T-cell (primary cell): ENCODE measurements around the gene LIPE. TPM values are rescaled to one million over a fixed set of nuclear protein-coding genes. Genes with fewer than 3 reads are reported as not detected.
A peak's percentile ranks its signal among the peaks of the same experiment; 100 is the strongest.

Experiments
- ATAC-seq, 4 experiments: fragments of 200-7000 bp in 3 of 4; fragments of 150-1000 bp in 1 of 4; cut with Tn5 transposase; replicated peaks in 1 of 4; 1 replicate in 3 of 4; 2 replicates in 1 of 4; pipeline ENCODE4 v1.10.0; 2021; ENCODE audit warnings: moderate library complexity in 3 of 4, mild to moderate bottlenecking in 2 of 4, moderate number of reproducible peaks in 1 of 4
- CTCF ChIA-PET, 2 donors: fragments of 300-600 bp; sonication (Branson Sonifier 250); formaldehyde crosslinking; loops; one replicate each; lab custom pipeline; 2022; ENCODE audit warnings: antibody characterized with exemption in 2 of 2; lab: Charles Lee
- POLR2A ChIA-PET, 2 donors: fragments of 300-600 bp; sonication (Branson Sonifier 250); formaldehyde crosslinking; loops; one replicate each; lab custom pipeline; 2022; ENCODE audit warnings: antibody characterized with exemption in 2 of 2; lab: Charles Lee
- DNase-seq, 35 experiments: peaks; one replicate each; pipeline versions ENCODE4 v3.0.0 to v3.0.0-alpha.2; 2013 to 2023
- H3K27ac ChIP-seq: one replicate; pipeline ENCODE4 v1.5.1; 2013; ENCODE audit warnings: low read length
- H3K27me3 ChIP-seq, 2 experiments: replicated peaks in 1 of 2; 1 replicate in 1 of 2; 2 replicates in 1 of 2; pipeline versions ENCODE4 v1.6.1 to v1.7.0; 2013; ENCODE audit warnings: low read length in 1 of 2, mixed read lengths in 1 of 2; ENCODE audit not compliant: control insufficient read depth in 2 of 2, insufficient read depth in 2 of 2; ENCODE audit errors: extremely low read depth in 1 of 2
- H3K36me3 ChIP-seq, 2 donors: 1 replicate in 1 of 2; 2 replicates in 1 of 2; pipeline versions ENCODE4 v1.6.1 to v1.7.0; 2013; ENCODE audit warnings: low read length in 1 of 2; ENCODE audit not compliant: control insufficient read depth in 2 of 2, insufficient read depth in 1 of 2; ENCODE audit errors: extremely low read depth in 1 of 2
- H3K4me1 ChIP-seq, 2 experiments: 1 replicate in 1 of 2; 2 replicates in 1 of 2; pipeline versions ENCODE4 v1.6.1 to v1.7.0; 2013; ENCODE audit warnings: low read length in 2 of 2, mixed read lengths in 1 of 2; ENCODE audit not compliant: insufficient read depth in 2 of 2, control insufficient read depth in 1 of 2; ENCODE audit errors: extremely low read depth in 1 of 2
- H3K4me3 ChIP-seq, 2 donors: 1 replicate in 1 of 2; 2 replicates in 1 of 2; pipeline versions ENCODE4 v1.5.1 to v1.7.0; 2013; ENCODE audit warnings: mild to moderate bottlenecking in 2 of 2, low read length in 1 of 2, moderate library complexity in 1 of 2; ENCODE audit not compliant: control insufficient read depth in 1 of 2; ENCODE audit errors: extremely low read depth in 1 of 2
- H3K9me3 ChIP-seq: 2 replicates; pipeline ENCODE4 v1.7.0; 2013
- H3K27ac Mint-ChIP-seq, 2 donors: one replicate each; pipeline ENCODE4 v1.8.0; 2020 to 2021; ENCODE audit warnings: mild to moderate bottlenecking in 2 of 2, mixed read lengths in 2 of 2
- H3K27me3 Mint-ChIP-seq, 2 donors: one replicate each; pipeline ENCODE4 v1.8.0; 2021 to 2022; ENCODE audit warnings: mixed read lengths in 2 of 2
- H3K36me3 Mint-ChIP-seq: one replicate; pipeline ENCODE4 v1.8.0; 2021; ENCODE audit warnings: mixed read lengths
- H3K4me1 Mint-ChIP-seq, 3 donors: one replicate each; pipeline ENCODE4 v1.8.0; 2020 to 2022; ENCODE audit warnings: mixed read lengths in 3 of 3, mild to moderate bottlenecking in 1 of 3
- H3K4me3 Mint-ChIP-seq, 3 donors: one replicate each; pipeline ENCODE4 v1.8.0; 2020 to 2022; ENCODE audit warnings: mild to moderate bottlenecking in 3 of 3, mixed read lengths in 3 of 3, moderate library complexity in 3 of 3
- H3K9me3 Mint-ChIP-seq, 3 donors: one replicate each; pipeline ENCODE4 v1.8.0; 2020 to 2022; ENCODE audit warnings: mixed read lengths in 3 of 3
- WGBS: methylation state at CpG from one replicate; pipeline ENCODE4 v1.1.5; 2013; ENCODE audit warnings: missing lambda C conversion rate; ENCODE audit not compliant: insufficient coverage; 5-methylcytosine and 5-hydroxymethylcytosine counted together
- total RNA-seq, 35 experiments: library from RNA in 6 of 35; stranded (reverse) in 6 of 35; fragments of 120-200 nt in 1 of 35; gene quantifications; one replicate each; pipeline versions ENCODE4 v1.2.1 to v1.2.4 and lab custom pipeline; 2013 to 2026

Gene LIPE
- total RNA-seq, 5 donors from 2014 or later (not counting 1 experiment from before 2014, with no cell fraction given): 16.2 to 44.4 (median 34.8) TPM

DNA sequence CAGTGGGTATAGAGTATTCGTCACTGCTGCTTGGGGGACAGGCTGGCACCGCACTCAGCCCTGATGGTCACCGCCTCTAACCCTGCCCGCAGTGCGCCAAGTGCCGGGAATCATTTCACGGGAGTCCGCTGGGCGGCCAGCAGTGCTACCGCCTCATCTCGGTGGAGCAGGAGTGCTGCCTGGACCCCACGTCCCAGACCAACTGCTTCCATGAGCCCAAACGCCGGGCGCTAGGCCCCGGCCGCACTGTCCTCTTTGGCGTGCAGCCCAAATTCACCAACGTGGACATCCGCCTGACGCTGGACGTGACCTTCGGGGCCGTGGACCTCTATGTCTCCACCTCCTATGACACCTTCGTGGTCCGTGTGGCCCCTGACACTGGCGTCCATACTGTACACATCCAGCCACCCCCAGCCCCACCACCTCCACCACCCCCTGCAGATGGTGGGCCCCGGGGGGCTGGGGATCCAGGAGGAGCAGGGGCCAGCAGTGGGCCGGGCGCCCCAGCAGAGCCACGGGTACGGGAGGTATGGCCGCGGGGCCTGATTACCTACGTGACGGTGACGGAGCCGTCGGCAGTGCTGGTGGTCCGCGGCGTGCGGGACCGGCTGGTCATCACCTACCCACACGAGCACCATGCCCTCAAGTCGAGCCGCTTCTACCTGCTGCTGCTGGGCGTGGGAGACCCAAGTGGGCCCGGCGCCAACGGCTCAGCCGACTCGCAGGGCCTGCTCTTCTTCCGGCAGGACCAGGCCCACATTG lies 51.6 kb downstream of the LIPE start:
- ChIA-PET CTCF (no interaction called here), POLR2A (no interaction called here)
- H3K27me3 ChIP-seq: peaks cover 0 to 11% of the 10 kb centered on the region in 2 experiments
- DNase-seq (no peak), ATAC-seq (no peak)
- Mint-ChIP-seq H3K27ac (no peak overlapping the region), H3K4me1 (no peaks in the 10 kb centered on the region), H3K27me3 (peaks cover 3 to 9% of the 10 kb centered on the region in 2 donors), H3K9me3 (no peaks in the 10 kb centered on the region), H3K4me3 (no peak overlapping the region), H3K36me3 (no peaks in the 10 kb centered on the region)
- 97% methylated on average over 51 of the region's 54 CpGs for WGBS
- no peak overlapping the region for H3K27ac ChIP-seq
- no peak overlapping the region for H3K4me3 ChIP-seq
- no peaks in the 10 kb centered on the region for H3K4me1 ChIP-seq
- no peaks in the 10 kb centered on the region for H3K9me3 ChIP-seq
- no peaks in the 10 kb centered on the region for H3K36me3 ChIP-seq

DNA sequence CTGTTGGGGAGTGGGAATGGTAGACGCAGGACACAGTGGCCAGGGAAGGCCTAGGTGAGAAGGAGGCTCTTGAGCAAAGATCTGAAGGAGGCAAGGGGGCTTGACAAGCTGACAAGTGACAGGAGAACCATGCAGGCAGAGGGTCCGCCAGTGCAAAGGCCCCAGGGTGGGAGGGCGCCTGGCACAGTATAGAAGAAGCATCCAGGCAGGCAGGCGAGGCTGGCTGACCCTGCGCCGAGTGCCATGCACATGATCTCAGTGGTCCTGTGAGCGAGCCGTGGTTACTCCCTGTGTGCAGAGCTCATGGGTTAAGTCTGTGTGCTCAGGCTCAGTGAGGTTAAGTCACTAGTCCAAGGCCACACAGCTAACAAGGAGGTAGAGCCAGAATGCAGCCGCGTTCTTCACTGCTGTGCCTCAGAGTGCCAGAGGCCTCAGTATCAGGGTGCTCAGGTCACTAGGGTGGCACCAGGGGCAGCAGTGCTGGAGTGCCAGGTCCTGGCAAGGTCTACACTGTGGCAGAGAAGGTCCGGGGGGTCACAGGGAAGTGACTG lies 52.3 kb downstream of the LIPE start:
- WGBS: 93% methylated on average over 10 of the region's 11 CpGs
- Histone ChIP-seq H3K9me3 (no peaks in the 10 kb centered on the region), H3K36me3 (no peaks in the 10 kb centered on the region), H3K4me1 (no peaks in the 10 kb centered on the region), H3K27me3 (peaks cover 0 to 5% of the 10 kb centered on the region in 2 experiments), H3K27ac (no peak overlapping the region), H3K4me3 (no peak overlapping the region)
- POLR2A ChIA-PET: no interaction called here
- Mint-ChIP-seq H3K4me1 (no peaks in the 10 kb centered on the region), H3K9me3 (no peaks in the 10 kb centered on the region), H3K4me3 (no peak overlapping the region), H3K27me3 (peaks cover 0 to 2% of the 10 kb centered on the region in 2 donors), H3K27ac (no peak overlapping the region), H3K36me3 (no peaks in the 10 kb centered on the region)
- DNase-seq (no peak), ATAC-seq (no peak)
- CTCF ChIA-PET: no interaction called here

DNA sequence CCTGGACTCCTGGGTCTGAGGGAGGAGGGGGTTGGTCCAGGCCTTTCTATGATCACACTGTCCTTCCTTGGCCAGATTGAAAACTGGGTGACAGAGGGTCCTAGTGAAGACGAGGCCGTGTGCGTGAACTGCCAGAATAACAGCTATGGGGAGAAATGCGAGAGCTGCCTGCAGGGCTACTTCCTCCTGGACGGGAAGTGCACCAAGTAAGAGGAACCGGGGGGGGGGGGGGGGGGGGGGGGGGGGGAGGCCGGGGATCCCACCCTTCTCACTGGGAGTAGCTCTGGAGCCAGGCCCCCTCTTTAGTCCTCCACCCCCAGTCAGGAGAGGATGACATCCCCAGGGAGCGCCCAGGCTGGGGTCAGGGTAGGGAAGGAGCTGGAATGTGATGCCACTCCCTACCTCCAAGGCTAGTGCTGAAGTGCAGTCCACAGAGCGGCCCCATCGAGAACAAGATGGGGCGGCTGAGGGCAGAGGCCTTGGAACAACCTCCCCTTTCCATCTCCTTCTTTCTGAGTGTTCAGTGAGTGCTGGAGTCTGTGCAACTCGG lies 56.5 kb downstream of the LIPE start:
- H3K27me3 Mint-ChIP-seq: no peaks in the 10 kb centered on the region
- no peaks in the 10 kb centered on the region for H3K4me1 Mint-ChIP-seq
- H3K9me3 Mint-ChIP-seq: no peaks in the 10 kb centered on the region
- peak in 1 of 35 experiments; percentile 37 for DNase-seq
- Histone ChIP-seq H3K27me3 (no peaks in the 10 kb centered on the region), H3K4me3 (no peak overlapping the region), H3K27ac (no peak overlapping the region), H3K4me1 (no peaks in the 10 kb centered on the region), H3K9me3 (no peaks in the 10 kb centered on the region), H3K36me3 (no peaks in the 10 kb centered on the region)
- POLR2A ChIA-PET: no interaction called here
- no peak overlapping the region for H3K27ac Mint-ChIP-seq
- no peak for ATAC-seq
- no peaks in the 10 kb centered on the region for H3K36me3 Mint-ChIP-seq
- CTCF ChIA-PET: no interaction called here
- WGBS: 90% methylated on average over 4 of the region's 12 CpGs
- no peak overlapping the region for H3K4me3 Mint-ChIP-seq

DNA sequence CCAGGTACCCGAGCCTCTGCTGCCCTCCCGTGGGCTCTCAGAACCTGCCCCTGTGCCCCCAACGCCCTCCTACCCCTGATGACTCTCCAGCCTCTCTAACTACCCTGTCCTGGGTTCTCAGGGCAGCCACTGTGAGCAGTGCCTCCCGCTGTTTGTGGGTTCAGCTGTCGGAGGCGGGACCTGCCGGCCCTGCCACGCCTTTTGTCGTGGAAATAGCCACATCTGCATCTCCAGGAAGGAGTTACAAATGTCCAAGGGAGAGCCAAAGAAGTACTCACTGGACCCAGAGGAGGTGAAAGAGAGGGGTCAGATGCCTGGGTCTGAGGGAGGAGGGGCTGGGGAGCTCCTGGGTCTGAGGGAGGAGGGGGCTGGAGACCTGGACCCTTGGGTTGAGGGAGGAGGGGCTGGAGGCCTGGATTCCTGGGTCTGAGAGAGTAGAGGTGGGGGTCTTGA lies 57.1 kb downstream of the LIPE start:
- no peaks in the 10 kb centered on the region for H3K4me1 Mint-ChIP-seq
- Histone ChIP-seq H3K27ac (no peak overlapping the region), H3K9me3 (no peaks in the 10 kb centered on the region), H3K36me3 (no peaks in the 10 kb centered on the region), H3K4me1 (no peaks in the 10 kb centered on the region), H3K4me3 (no peak overlapping the region), H3K27me3 (no peaks in the 10 kb centered on the region)
- no peak overlapping the region for H3K4me3 Mint-ChIP-seq
- no peaks in the 10 kb centered on the region for H3K9me3 Mint-ChIP-seq
- no peaks in the 10 kb centered on the region for H3K36me3 Mint-ChIP-seq
- ChIA-PET POLR2A (no interaction called here), CTCF (no interaction called here)
- no peak overlapping the region for H3K27ac Mint-ChIP-seq
- H3K27me3 Mint-ChIP-seq: no peaks in the 10 kb centered on the region
- 63% methylated on average over 5 of the region's 9 CpGs for WGBS
- DNase-seq (no peak), ATAC-seq (no peak)

DNA sequence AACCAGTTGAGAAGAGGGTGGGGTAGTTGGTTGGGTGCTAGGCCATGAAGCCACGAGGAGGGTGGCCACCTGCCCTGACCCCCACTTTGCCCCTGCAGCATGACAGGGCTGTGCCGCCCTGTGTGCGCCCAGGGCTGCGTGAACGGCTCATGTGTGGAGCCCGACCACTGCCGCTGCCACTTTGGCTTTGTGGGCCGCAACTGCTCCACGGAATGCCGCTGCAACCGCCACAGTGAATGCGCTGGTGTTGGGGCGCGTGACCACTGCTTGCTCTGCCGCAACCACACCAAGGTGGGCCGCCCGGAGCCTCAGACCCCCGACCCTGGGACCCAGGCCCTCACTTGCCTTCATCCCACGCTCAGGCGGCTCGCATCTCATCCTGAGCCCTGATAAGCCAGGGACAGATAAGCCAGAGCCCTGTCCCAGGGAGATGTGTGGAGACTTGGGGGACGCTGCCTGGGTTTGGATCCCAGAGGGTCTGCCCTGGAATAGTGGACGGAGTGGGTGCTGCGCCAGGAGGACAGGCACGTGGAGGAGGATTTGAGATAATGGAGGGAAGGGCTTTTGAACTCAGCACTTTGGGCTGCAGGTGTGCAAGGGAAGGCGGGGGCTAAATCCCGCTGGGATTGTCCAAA lies 57.6 kb downstream of the LIPE start:
- Histone ChIP-seq H3K4me1 (no peaks in the 10 kb centered on the region), H3K27me3 (no peaks in the 10 kb centered on the region), H3K36me3 (no peaks in the 10 kb centered on the region), H3K9me3 (no peaks in the 10 kb centered on the region), H3K27ac (no peak overlapping the region), H3K4me3 (no peak overlapping the region)
- Mint-ChIP-seq H3K9me3 (no peaks in the 10 kb centered on the region), H3K27me3 (no peaks in the 10 kb centered on the region), H3K36me3 (no peaks in the 10 kb centered on the region), H3K4me1 (no peaks in the 10 kb centered on the region), H3K27ac (no peak overlapping the region), H3K4me3 (no peak overlapping the region)
- CTCF ChIA-PET: no interaction called here
- 96% methylated on average over 24 of the region's 27 CpGs for WGBS
- no peak for DNase-seq
- POLR2A ChIA-PET: no interaction called here
- no peak for ATAC-seq

DNA sequence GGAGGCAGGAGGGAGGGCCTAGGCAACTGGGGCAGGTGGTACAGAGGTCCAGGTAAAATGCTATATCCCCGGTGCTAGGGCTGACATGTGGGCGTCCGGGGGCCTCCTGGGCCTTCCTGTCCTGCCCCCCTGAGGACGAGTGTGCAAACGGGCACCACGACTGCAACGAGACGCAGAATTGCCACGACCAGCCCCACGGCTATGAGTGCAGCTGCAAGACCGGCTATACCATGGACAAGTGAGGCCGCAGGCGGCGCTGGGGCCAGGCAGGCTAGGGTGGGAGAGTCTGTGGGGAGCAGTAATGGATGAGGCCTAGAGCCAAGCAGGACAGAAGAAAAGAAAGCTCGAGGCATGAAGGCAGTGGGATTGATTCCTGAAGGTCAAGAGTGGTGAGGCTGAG lies 58.4 kb downstream of the LIPE start:
- Mint-ChIP-seq H3K4me1 (no peaks in the 10 kb centered on the region), H3K4me3 (no peak overlapping the region), H3K9me3 (no peaks in the 10 kb centered on the region), H3K36me3 (peaks cover 6% of the 10 kb centered on the region), H3K27ac (no peak overlapping the region), H3K27me3 (no peaks in the 10 kb centered on the region)
- Histone ChIP-seq H3K27ac (no peak overlapping the region), H3K4me1 (no peaks in the 10 kb centered on the region), H3K36me3 (peaks cover 2 to 3% of the 10 kb centered on the region in 2 donors), H3K27me3 (no peaks in the 10 kb centered on the region), H3K9me3 (peaks cover 2% of the 10 kb centered on the region), H3K4me3 (no peak overlapping the region)
- POLR2A ChIA-PET: no interaction called here
- ATAC-seq (no peak), DNase-seq (no peak)
- 86% methylated on average over 6 of the region's 15 CpGs for WGBS
- CTCF ChIA-PET: interaction anchor here in 1 of 2 donors (0.6 kb wide), 1 partner anchor 8 kb away, joined by 3 read pairs; no protein-coding TSS in a partner anchor
